ENCODE results near the gene OSBPL3.
A peak's percentile ranks its signal among the peaks of the same experiment; 100 is the strongest.

Gene OSBPL3

DNA sequence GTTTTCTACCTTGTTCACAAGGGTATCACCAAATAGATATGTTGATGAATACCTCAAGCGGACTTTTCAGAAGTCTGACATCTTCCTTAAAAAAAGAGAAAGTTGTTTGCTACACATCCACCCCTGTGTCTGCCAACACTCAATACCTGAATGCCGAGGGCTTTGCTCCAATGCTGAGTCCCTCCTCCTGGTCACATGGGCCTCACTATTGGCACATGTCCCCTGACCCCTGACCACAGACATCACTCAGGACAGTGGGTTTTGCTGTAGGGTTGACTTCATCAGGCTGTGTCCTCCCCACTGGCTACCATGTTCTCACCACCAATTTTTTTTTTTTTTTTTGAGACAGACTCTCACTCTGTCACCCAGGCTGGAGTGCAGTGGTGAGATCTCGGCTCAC, 76.4 kb downstream of the OSBPL3 start:
- Histone ChIP-seq H2AFZ (ENCODE audit: low read length) (no peak overlapping the region), H3K9me3 (replicated peaks; ENCODE audit: insufficient read depth, low read length) (no peaks in the 10 kb centered on the region), H3K4me3 (ENCODE audit: low read length) (no peak overlapping the region), H3K9ac (ENCODE audit: low read length) (no peak overlapping the region), H3K9me2 (replicated peaks; ENCODE audit: insufficient read depth, low read length) (no peaks in the 10 kb centered on the region), H3K4me1 (ENCODE audit: low read length) (peaks cover 21% of the 10 kb centered on the region), H3K4me2 (ENCODE audit: low read depth, low read length) (no peak overlapping the region), H3K36me3 (replicated peaks; ENCODE audit: insufficient read depth, low read length) (no peaks in the 10 kb centered on the region), H3K27ac (ENCODE audit: low read length) (no peak overlapping the region), H3F3A (ENCODE audit: insufficient read depth, low read length) (no peaks in the 10 kb centered on the region), H3K79me2 (ENCODE audit: low read length) (peaks cover 86% of the 10 kb centered on the region), H4K20me1 (ENCODE audit: insufficient read depth, low read length) (no peaks in the 10 kb centered on the region), H3K27me3 (replicated peaks; ENCODE audit: insufficient read depth, low read length) (no peaks in the 10 kb centered on the region)
- DNase-seq: no peak
- TF ChIP-seq, protein P1, sequence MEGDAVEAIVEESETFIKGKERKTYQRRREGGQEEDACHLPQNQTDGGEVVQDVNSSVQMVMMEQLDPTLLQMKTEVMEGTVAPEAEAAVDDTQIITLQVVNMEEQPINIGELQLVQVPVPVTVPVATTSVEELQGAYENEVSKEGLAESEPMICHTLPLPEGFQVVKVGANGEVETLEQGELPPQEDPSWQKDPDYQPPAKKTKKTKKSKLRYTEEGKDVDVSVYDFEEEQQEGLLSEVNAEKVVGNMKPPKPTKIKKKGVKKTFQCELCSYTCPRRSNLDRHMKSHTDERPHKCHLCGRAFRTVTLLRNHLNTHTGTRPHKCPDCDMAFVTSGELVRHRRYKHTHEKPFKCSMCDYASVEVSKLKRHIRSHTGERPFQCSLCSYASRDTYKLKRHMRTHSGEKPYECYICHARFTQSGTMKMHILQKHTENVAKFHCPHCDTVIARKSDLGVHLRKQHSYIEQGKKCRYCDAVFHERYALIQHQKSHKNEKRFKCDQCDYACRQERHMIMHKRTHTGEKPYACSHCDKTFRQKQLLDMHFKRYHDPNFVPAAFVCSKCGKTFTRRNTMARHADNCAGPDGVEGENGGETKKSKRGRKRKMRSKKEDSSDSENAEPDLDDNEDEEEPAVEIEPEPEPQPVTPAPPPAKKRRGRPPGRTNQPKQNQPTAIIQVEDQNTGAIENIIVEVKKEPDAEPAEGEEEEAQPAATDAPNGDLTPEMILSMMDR (IDR thresholded peaks at IDR 0.05; ENCODE audit: low read length): no peak
- TF ChIP-seq EZH2phosphoT487 (IDR thresholded peaks at IDR 0.05; ENCODE audit: low read length): no peak

DNA sequence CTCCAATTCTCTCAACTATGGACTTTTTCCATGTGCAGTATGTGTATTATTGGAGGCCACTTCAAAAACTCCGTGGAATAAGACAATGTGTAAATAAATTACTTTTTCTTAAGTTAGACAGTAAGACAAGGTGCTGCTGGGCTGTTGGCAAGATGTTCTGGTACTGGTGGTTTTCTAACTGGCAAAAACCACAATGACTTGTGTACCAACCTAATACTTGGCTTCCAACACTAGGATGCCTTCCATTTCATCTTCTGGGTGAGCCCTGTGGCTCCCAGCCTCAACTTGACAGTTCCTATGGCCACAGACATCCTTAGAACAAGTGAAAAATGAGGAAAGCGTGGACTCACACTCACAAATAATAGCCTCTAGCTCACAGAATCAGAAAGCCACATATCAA, 77.0 kb downstream of the OSBPL3 start:
- H3K79me2 ChIP-seq (ENCODE audit: low read length): peaks cover 88% of the 10 kb centered on the region
- H3K9me2 ChIP-seq (replicated peaks; ENCODE audit: insufficient read depth, low read length): no peaks in the 10 kb centered on the region
- H3K9me3 ChIP-seq (replicated peaks; ENCODE audit: insufficient read depth, low read length): no peaks in the 10 kb centered on the region
- H3K27me3 ChIP-seq (replicated peaks; ENCODE audit: insufficient read depth, low read length): no peaks in the 10 kb centered on the region
- no peak overlapping the region for H3K27ac ChIP-seq (ENCODE audit: low read length)
- peaks cover 26% of the 10 kb centered on the region for H3K4me1 ChIP-seq (ENCODE audit: low read length)
- TF ChIP-seq EZH2 (optimal IDR thresholded peaks at IDR 0.05; ENCODE audit: low read depth, low read length): no peak
- H3F3A ChIP-seq (ENCODE audit: insufficient read depth, low read length): no peaks in the 10 kb centered on the region
- H3K4me2 ChIP-seq (ENCODE audit: low read depth, low read length): no peak overlapping the region
- H3K4me3 ChIP-seq (ENCODE audit: low read length): no peak overlapping the region
- H3K9ac ChIP-seq (ENCODE audit: low read length): no peak overlapping the region
- H3K36me3 ChIP-seq (replicated peaks; ENCODE audit: insufficient read depth, low read length): no peaks in the 10 kb centered on the region
- H2AFZ ChIP-seq (ENCODE audit: low read length): no peak overlapping the region
- no peak for DNase-seq
- H4K20me1 ChIP-seq (ENCODE audit: insufficient read depth, low read length): no peaks in the 10 kb centered on the region

DNA sequence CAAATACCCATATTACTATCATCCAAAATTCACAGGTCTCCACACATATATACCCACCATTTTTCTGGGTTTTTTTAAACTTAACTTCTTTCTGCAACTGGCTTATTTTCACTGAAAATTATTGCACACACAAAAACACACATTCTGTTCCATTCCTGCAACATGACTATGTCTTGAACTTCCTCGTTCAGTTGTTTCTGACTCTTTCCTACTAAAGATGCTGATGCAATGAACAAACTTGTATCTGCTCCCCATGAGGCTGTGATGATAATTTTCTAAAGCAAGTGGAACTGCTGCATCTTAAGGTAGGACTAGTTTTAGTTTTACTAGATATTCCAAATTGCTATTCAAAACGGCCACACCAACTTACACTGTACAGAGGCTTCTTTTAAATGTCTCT, 77.7 kb downstream of the OSBPL3 start:
- no peak for TF ChIP-seq EZH2phosphoT487 (IDR thresholded peaks at IDR 0.05; ENCODE audit: low read length)
- TF ChIP-seq, protein P1 (IDR thresholded peaks at IDR 0.05; ENCODE audit: low read length): no peak
- TF ChIP-seq EZH2 (optimal IDR thresholded peaks at IDR 0.05; ENCODE audit: low read depth, low read length): no peak
- Histone ChIP-seq H3F3A (ENCODE audit: insufficient read depth, low read length) (no peaks in the 10 kb centered on the region), H3K9me3 (replicated peaks; ENCODE audit: insufficient read depth, low read length) (no peaks in the 10 kb centered on the region), H3K9me2 (replicated peaks; ENCODE audit: insufficient read depth, low read length) (no peaks in the 10 kb centered on the region), H3K9ac (ENCODE audit: low read length) (no peak overlapping the region), H3K4me2 (ENCODE audit: low read depth, low read length) (no peak overlapping the region), H3K36me3 (replicated peaks; ENCODE audit: insufficient read depth, low read length) (no peaks in the 10 kb centered on the region), H3K4me1 (ENCODE audit: low read length) (peaks cover 26% of the 10 kb centered on the region), H3K27me3 (replicated peaks; ENCODE audit: insufficient read depth, low read length) (no peaks in the 10 kb centered on the region), H3K27ac (ENCODE audit: low read length) (no peak overlapping the region), H2AFZ (ENCODE audit: low read length) (no peak overlapping the region), H4K20me1 (ENCODE audit: insufficient read depth, low read length) (no peaks in the 10 kb centered on the region), H3K79me2 (ENCODE audit: low read length) (peaks cover 87% of the 10 kb centered on the region), H3K4me3 (ENCODE audit: low read length) (no peak overlapping the region)
- no peak for DNase-seq

DNA sequence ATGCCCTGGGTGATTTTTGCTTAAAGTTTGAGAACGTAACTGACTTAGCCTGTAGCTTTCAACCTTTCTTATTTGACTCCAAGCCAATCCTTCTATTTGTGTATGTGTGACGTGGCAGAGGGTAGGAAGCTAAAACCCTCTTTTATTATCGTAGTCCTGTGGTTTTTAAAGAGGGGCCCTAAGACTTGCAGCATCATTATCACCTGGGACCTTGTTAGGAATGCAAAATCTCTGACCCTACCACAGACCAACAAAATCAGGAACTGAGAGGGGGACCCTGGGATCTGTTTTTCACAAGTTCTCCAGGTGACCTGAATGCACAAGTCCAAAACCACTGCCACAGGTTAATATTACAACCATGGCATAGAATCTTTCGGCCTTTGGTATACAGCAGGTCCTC, 80.1 kb downstream of the OSBPL3 start:
- H3F3A ChIP-seq (ENCODE audit: insufficient read depth, low read length): peaks cover 6% of the 10 kb centered on the region; the same call in 1 of the 2 replicates
- TF ChIP-seq EZH2 (optimal IDR thresholded peaks at IDR 0.05; ENCODE audit: low read depth, low read length) (no peak), EZH2phosphoT487 (IDR thresholded peaks at IDR 0.05; ENCODE audit: low read length) (no peak)
- TF ChIP-seq, protein P1 (IDR thresholded peaks at IDR 0.05; ENCODE audit: low read length): no peak
- H3K9me3 ChIP-seq (replicated peaks; ENCODE audit: insufficient read depth, low read length): no peaks in the 10 kb centered on the region
- H3K79me2 ChIP-seq (ENCODE audit: low read length): peaks cover 83% of the 10 kb centered on the region
- H3K9me2 ChIP-seq (replicated peaks; ENCODE audit: insufficient read depth, low read length): no peaks in the 10 kb centered on the region
- H3K9ac ChIP-seq (ENCODE audit: low read length): 0 out of 2 replicates have a peak overlapping the region, but pooled peaks have one; percentile 2
- no peaks in the 10 kb centered on the region for H3K36me3 ChIP-seq (replicated peaks; ENCODE audit: insufficient read depth, low read length)
- H3K4me2 ChIP-seq (ENCODE audit: low read depth, low read length): peak overlapping the region; percentile 17; the same call in 1 of the 2 replicates
- H3K27me3 ChIP-seq (replicated peaks; ENCODE audit: insufficient read depth, low read length): no peaks in the 10 kb centered on the region
- H4K20me1 ChIP-seq (ENCODE audit: insufficient read depth, low read length): no peaks in the 10 kb centered on the region
- peak overlapping the region; percentile 49; the same call in 1 of the 2 replicates for H3K27ac ChIP-seq (ENCODE audit: low read length)
- peaks cover 47% of the 10 kb centered on the region for H3K4me1 ChIP-seq (ENCODE audit: low read length)
- no peak overlapping the region for H2AFZ ChIP-seq (ENCODE audit: low read length)
- peak; percentile 49 for DNase-seq
- H3K4me3 ChIP-seq (ENCODE audit: low read length): no peak overlapping the region

Data from MM.1S (cell line).